DOHH2 (cell line): Measurements from ENCODE around the gene AFAP1L1.

Source experiments
- H3F3A ChIP-seq: fragments of 200-600 bp; sonication (generic), shearing (Covaris generic); 2 replicates; pipeline ENCODE4 v1.6.0; 2016; ENCODE audit warnings: antibody characterized with exemption, mild to moderate bottlenecking; ENCODE audit not compliant: control insufficient read depth, insufficient read depth
- H3K27ac ChIP-seq: fragments of 200-600 bp; sonication (generic); 2 replicates; pipeline ENCODE4 v1.5.1; 2014; ENCODE audit warnings: low read depth, mild to moderate bottlenecking, low read length, moderate library complexity
- H3K27me3 ChIP-seq: fragments of 200-600 bp; sonication (generic); 2 replicates; pipeline ENCODE4 v1.6.1; 2014; ENCODE audit warnings: mild to moderate bottlenecking, low read length, mixed read lengths; ENCODE audit not compliant: control insufficient read depth
- H3K36me3 ChIP-seq: fragments of 200-600 bp; sonication (generic); 2 replicates; pipeline ENCODE4 v1.6.1; 2014; ENCODE audit warnings: mild to moderate bottlenecking, low read length, moderate library complexity, mixed read lengths; ENCODE audit not compliant: control insufficient read depth
- H3K4me1 ChIP-seq: fragments of 200-600 bp; sonication (generic); 2 replicates; pipeline ENCODE4 v1.6.1; 2014; ENCODE audit warnings: mild to moderate bottlenecking, low read length, mixed read lengths; ENCODE audit not compliant: control insufficient read depth
- H3K4me2 ChIP-seq: fragments of 200-600 bp; sonication (generic); 2 replicates; pipeline ENCODE4 v1.6.0; 2014; ENCODE audit warnings: mild to moderate bottlenecking, low read length, moderate library complexity
- H3K4me3 ChIP-seq: fragments of 200-600 bp; sonication (generic); 2 replicates; pipeline ENCODE4 v1.5.1; 2014; ENCODE audit warnings: mild to moderate bottlenecking, low read length, mixed read lengths
- H3K79me2 ChIP-seq: fragments of 200-600 bp; sonication (generic); 2 replicates; pipeline ENCODE4 v1.6.1; 2014; ENCODE audit warnings: mild to moderate bottlenecking, low read length, mixed read lengths; ENCODE audit not compliant: control insufficient read depth
- H3K9me2 ChIP-seq: fragments of 200-600 bp; sonication (generic); replicated peaks from 2 replicates; pipeline ENCODE4 v1.6.1; 2014; ENCODE audit warnings: mild to moderate bottlenecking, low read length, mixed read lengths; ENCODE audit not compliant: control insufficient read depth
- H3K9me3 ChIP-seq: fragments of 200-600 bp; sonication (generic); 2 replicates; pipeline ENCODE4 v1.6.1; 2014; ENCODE audit warnings: antibody characterized with exemption, low read length, mixed read lengths; ENCODE audit not compliant: control insufficient read depth, insufficient read depth
- H4K20me1 ChIP-seq: fragments of 200-600 bp; sonication (generic); 2 replicates; pipeline ENCODE4 v1.6.0; 2014; ENCODE audit warnings: low read depth, mild to moderate bottlenecking, antibody characterized with exemption, low read length, moderate library complexity; ENCODE audit not compliant: control insufficient read depth, insufficient read depth
- EZH2phosphoT487 ChIP-seq: fragments of 200-600 bp; sonication (generic); IDR thresholded peaks from 2 replicates; pipeline ENCODE4 v1.6.1; 2017; ENCODE audit warnings: borderline replicate concordance, mild to moderate bottlenecking, antibody characterized with exemption, low read length, moderate library complexity, mixed read lengths
- TF ChIP-seq, protein P1 (sequence below): fragments of 200-600 bp; sonication (generic); IDR thresholded peaks from one replicate; pipeline ENCODE4 v1.5.1; 2014; ENCODE audit warnings: antibody characterized with exemption, mild to moderate bottlenecking, low read depth, low read length; ENCODE audit not compliant: poor library complexity, severe bottlenecking

The AFAP1L1 gene

DNA sequence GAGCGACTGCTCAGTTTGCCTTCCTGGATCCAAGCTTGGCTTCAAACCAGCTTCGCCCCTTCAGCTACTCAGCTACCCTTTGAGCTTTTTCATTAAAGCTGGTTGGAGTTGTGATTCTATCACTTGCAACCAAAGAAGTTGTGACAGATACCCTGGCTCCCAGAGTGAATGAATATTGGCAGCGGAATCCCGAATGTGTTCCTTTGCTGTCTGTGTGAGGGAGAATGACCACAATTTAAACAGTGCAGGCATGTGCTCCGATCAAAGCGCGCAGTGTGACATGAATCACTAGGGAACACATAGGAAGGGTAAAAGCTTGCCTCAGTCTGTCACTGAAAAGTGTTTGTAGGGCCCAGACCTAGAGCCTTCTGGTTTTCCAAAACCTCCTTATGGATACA is 6.6 kb upstream of the AFAP1L1 start:
- Histone ChIP-seq H3K4me2 (no peak overlapping the region; the same call in 1 of the 2 replicates), H4K20me1 (no peaks in the 10 kb centered on the region), H3K27ac (no peak overlapping the region), H3K27me3 (peaks cover 6% of the 10 kb centered on the region), H3K4me1 (peaks cover 14% of the 10 kb centered on the region), H3K9me2 (no peaks in the 10 kb centered on the region), H3F3A (no peaks in the 10 kb centered on the region), H3K9me3 (peaks cover 7% of the 10 kb centered on the region), H3K79me2 (no peaks in the 10 kb centered on the region), H3K4me3 (no peak overlapping the region), H3K36me3 (no peaks in the 10 kb centered on the region)
- no peak for TF ChIP-seq EZH2phosphoT487
- TF ChIP-seq, protein P1, sequence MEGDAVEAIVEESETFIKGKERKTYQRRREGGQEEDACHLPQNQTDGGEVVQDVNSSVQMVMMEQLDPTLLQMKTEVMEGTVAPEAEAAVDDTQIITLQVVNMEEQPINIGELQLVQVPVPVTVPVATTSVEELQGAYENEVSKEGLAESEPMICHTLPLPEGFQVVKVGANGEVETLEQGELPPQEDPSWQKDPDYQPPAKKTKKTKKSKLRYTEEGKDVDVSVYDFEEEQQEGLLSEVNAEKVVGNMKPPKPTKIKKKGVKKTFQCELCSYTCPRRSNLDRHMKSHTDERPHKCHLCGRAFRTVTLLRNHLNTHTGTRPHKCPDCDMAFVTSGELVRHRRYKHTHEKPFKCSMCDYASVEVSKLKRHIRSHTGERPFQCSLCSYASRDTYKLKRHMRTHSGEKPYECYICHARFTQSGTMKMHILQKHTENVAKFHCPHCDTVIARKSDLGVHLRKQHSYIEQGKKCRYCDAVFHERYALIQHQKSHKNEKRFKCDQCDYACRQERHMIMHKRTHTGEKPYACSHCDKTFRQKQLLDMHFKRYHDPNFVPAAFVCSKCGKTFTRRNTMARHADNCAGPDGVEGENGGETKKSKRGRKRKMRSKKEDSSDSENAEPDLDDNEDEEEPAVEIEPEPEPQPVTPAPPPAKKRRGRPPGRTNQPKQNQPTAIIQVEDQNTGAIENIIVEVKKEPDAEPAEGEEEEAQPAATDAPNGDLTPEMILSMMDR = peak; percentile 47

GRCh38 chr5:149265597-149265996 is 6.1 kb upstream of the AFAP1L1 start:
- Histone ChIP-seq H3K27ac (no peak overlapping the region), H4K20me1 (no peaks in the 10 kb centered on the region), H3K4me3 (no peak overlapping the region), H3K36me3 (no peaks in the 10 kb centered on the region), H3F3A (no peaks in the 10 kb centered on the region), H3K4me2 (no peak overlapping the region), H3K4me1 (peaks cover 14% of the 10 kb centered on the region), H3K79me2 (no peaks in the 10 kb centered on the region), H3K9me3 (peaks cover 7% of the 10 kb centered on the region), H3K9me2 (no peaks in the 10 kb centered on the region), H3K27me3 (peaks cover 4% of the 10 kb centered on the region; the same call in 1 of the 2 replicates)
- TF ChIP-seq, protein P1 = no peak
- TF ChIP-seq EZH2phosphoT487 = no peak

- Histone ChIP-seq H3K27me3 (peaks cover 4% of the 10 kb centered on the region; the same call in 1 of the 2 replicates), H3K4me2 (no peak overlapping the region), H3K4me1 (peaks cover 14% of the 10 kb centered on the region), H3K9me2 (no peaks in the 10 kb centered on the region), H4K20me1 (no peaks in the 10 kb centered on the region), H3K36me3 (no peaks in the 10 kb centered on the region), H3F3A (no peaks in the 10 kb centered on the region), H3K27ac (no peak overlapping the region), H3K9me3 (peaks cover 7% of the 10 kb centered on the region), H3K4me3 (no peak overlapping the region), H3K79me2 (no peaks in the 10 kb centered on the region)
- TF ChIP-seq EZH2phosphoT487 = no peak
- TF ChIP-seq, protein P1 = no peak
Observed at GRCh38 chr5:149267241-149267973, 4.3 kb upstream of the AFAP1L1 start.
